HepG2 (cell line): ENCODE measurements around the gene LANCL2. TPM values are rescaled to one million over a fixed set of nuclear protein-coding genes. Genes with fewer than 3 reads are reported as not detected.
A peak's percentile ranks its signal among the peaks of the same experiment; 100 is the strongest.

Experiments used
- AHR ChIP-seq: IDR thresholded peaks from 2 replicates; pipeline ENCODE4 v1.6.1; 2018; ENCODE audit warnings: missing genetic modification reagents, missing compliant biosample characterization
- CBFB ChIP-seq: sonication (generic); formaldehyde crosslinking; IDR thresholded peaks from 2 replicates; pipeline ENCODE4 v1.4.0; 2020; ENCODE audit warnings: missing genetic modification reagents
- DNMT3B ChIP-seq: conservative IDR thresholded peaks from 2 replicates; pipeline ENCODE4 v1.6.1; 2016; ENCODE audit warnings: missing biosample characterization, control low read depth
- ELF3 ChIP-seq: IDR thresholded peaks from 2 replicates; pipeline ENCODE4 v1.6.1; 2016; ENCODE audit warnings: missing genetic modification reagents, missing compliant biosample characterization
- NR2F1 ChIP-seq, 2 experiments: fragments of 450-650 bp in 1 of 2; formaldehyde crosslinking in 1 of 2; IDR thresholded peaks; 2 replicates each; pipeline versions ENCODE4 v1.5.0 to v1.6.1; 2016 to 2020; ENCODE audit warnings: mild to moderate bottlenecking in 1 of 2, missing compliant biosample characterization in 1 of 2, missing genetic modification reagents in 1 of 2, moderate library complexity in 1 of 2
- POLR2AphosphoS2 ChIP-seq: IDR thresholded peaks from 2 replicates; pipeline ENCODE4 v1.6.1; 2011; ENCODE audit warnings: low read depth, low read length, improper control_type of control experiment
- SPEN ChIP-seq: sonication (generic); formaldehyde crosslinking; IDR thresholded peaks from 2 replicates; pipeline ENCODE4 v1.5.1; 2020; ENCODE audit warnings: low read depth, mild to moderate bottlenecking, missing genetic modification reagents
- TBX2 ChIP-seq: sonication (generic); formaldehyde crosslinking; IDR thresholded peaks from 2 replicates; pipeline ENCODE4 v1.5.0; 2020; ENCODE audit warnings: missing genetic modification reagents, mild to moderate bottlenecking, borderline replicate concordance
- ZBTB20 ChIP-seq: sonication (generic); formaldehyde crosslinking; IDR thresholded peaks from 2 replicates; pipeline ENCODE4 v1.8.1; 2023; ENCODE audit warnings: missing genetic modification reagents, low read depth, mild to moderate bottlenecking, borderline replicate concordance
- ZNF124 ChIP-seq: sonication (generic); formaldehyde crosslinking; IDR thresholded peaks from 2 replicates; pipeline ENCODE4 v1.4.0; 2020; ENCODE audit warnings: missing genetic modification reagents
- ZNF3 ChIP-seq: IDR thresholded peaks from 2 replicates; pipeline ENCODE4 v1.7.0; 2017; ENCODE audit warnings: inconsistent platforms
- ZNF451 ChIP-seq: sonication (generic); formaldehyde crosslinking; IDR thresholded peaks from 2 replicates; pipeline ENCODE4 v1.5.0; 2020; ENCODE audit warnings: mild to moderate bottlenecking, missing genetic modification reagents
- ZNF510 ChIP-seq: sonication (generic); formaldehyde crosslinking; IDR thresholded peaks from 2 replicates; pipeline ENCODE4 v1.4.0; 2020; ENCODE audit warnings: low read depth, mild to moderate bottlenecking, missing genetic modification reagents
- ZNF557 ChIP-seq: sonication (generic); formaldehyde crosslinking; IDR thresholded peaks from 2 replicates; pipeline ENCODE4 v1.4.0; 2020; ENCODE audit warnings: missing genetic modification reagents
- ZNF598 ChIP-seq: sonication (generic); formaldehyde crosslinking; IDR thresholded peaks from 2 replicates; pipeline ENCODE4 v1.5.1; 2020; ENCODE audit warnings: mild to moderate bottlenecking, missing genetic modification reagents, borderline replicate concordance
- ZNF615 ChIP-seq: sonication (generic); formaldehyde crosslinking; IDR thresholded peaks from 2 replicates; pipeline ENCODE4 v1.5.0; 2020; ENCODE audit warnings: mild to moderate bottlenecking, missing genetic modification reagents, borderline replicate concordance
- ZNF790 ChIP-seq: sonication (generic); formaldehyde crosslinking; IDR thresholded peaks from 2 replicates; pipeline ENCODE4 v1.8.0; 2022; ENCODE audit warnings: missing genetic modification reagents, mild to moderate bottlenecking, borderline replicate concordance
- polyA plus RNA-seq, 8 experiments: library from polyadenylated mRNA; depleted of rRNA in 3 of 8; stranded (reverse) in 7 of 8; unstranded in 1 of 8; fragments of >200 nt; fragmentation: Illumina TruSeq in 4 of 8; extraction: Trizol in 4 of 8; gene quantifications; 2 replicates each; pipeline versions ENCODE4 v1.2.1 to v1.2.3, GENCODE V29; 2011 to 2016; ENCODE audit warnings: low read depth in 4 of 8, missing spikeins in 1 of 8, mixed read lengths in 1 of 8; ENCODE audit not compliant: insufficient read depth in 1 of 8
- total RNA-seq, 5 experiments: library from RNA; depleted of rRNA; stranded (reverse); fragments of >200 nt; fragmentation: Illumina TruSeq; extraction: Trizol; gene quantifications; 2 replicates each; pipeline ENCODE4 v1.2.3, GENCODE V29; 2016; ENCODE audit warnings: low read depth in 1 of 5
- TF ChIP-seq, protein P1 (sequence below): sonication (generic); formaldehyde crosslinking; conservative IDR thresholded peaks from 2 replicates; pipeline ENCODE4 v1.4.0; 2020; ENCODE audit warnings: missing genetic modification reagents
- TF ChIP-seq, protein P2 (sequence below): sonication (generic); formaldehyde crosslinking; IDR thresholded peaks from 2 replicates; pipeline ENCODE4 v1.8.0; 2022; ENCODE audit warnings: mild to moderate bottlenecking, missing genetic modification reagents; ENCODE audit not compliant: insufficient replicate concordance
- TF ChIP-seq, protein P3 (sequence below): sonication (generic); formaldehyde crosslinking; IDR thresholded peaks from 2 replicates; pipeline ENCODE4 v1.9.0; 2021; ENCODE audit warnings: missing genetic modification reagents, borderline replicate concordance

The LANCL2 gene
- total and polyA plus RNA-seq, 2 of the 13 experiments (the other 11 are each of a cell fraction or from before 2014, with no cell fraction given): 10.0 to 13.8 TPM

DNA sequence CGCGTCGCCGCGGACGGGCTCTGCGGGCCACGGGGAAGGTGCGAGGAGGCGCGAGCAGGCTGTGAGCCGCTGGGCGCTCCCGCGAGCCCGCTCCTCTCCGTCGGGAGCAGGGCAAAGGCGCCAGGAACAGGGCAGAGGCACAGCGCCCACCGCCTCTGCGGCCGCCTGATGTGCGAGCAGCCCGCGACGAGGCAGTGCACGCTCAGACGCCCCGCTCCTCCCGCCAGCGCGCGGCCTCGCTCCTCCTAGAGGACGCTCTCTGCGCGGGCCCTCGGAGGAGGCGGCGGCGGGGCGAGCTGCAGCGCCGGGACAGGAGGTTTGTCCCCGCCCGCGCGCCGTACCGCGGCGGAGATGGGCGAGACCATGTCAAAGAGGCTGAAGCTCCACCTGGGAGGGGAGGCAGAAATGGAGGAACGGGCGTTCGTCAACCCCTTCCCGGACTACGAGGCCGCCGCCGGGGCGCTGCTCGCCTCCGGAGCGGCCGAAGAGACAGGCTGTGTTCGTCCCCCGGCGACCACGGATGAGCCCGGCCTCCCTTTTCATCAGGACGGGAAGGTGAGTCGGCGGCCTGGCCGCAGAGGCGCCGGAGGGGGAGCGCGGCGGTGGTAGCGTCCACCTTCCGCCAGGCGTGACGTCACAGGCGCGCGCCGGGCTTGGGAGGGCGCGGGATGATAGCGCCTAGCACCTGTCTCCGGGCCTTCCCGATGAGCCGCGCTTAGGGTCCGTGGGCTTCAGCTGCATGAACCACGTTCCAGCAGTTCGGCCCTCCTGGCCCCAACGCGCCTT, 731 bp downstream of the LANCL2 start (continued):
- peak in 1 of 2 experiments; percentile 3; a peak in 1 of 4 replicates for TF ChIP-seq NR2F1 (CRISPR knock-in tag; IDR thresholded peaks at IDR 0.05)
- peak; percentile 93 for TF ChIP-seq SPEN (CRISPR knock-in tag)
- TF ChIP-seq, protein P1, sequence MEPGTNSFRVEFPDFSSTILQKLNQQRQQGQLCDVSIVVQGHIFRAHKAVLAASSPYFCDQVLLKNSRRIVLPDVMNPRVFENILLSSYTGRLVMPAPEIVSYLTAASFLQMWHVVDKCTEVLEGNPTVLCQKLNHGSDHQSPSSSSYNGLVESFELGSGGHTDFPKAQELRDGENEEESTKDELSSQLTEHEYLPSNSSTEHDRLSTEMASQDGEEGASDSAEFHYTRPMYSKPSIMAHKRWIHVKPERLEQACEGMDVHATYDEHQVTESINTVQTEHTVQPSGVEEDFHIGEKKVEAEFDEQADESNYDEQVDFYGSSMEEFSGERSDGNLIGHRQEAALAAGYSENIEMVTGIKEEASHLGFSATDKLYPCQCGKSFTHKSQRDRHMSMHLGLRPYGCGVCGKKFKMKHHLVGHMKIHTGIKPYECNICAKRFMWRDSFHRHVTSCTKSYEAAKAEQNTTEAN (CRISPR knock-in tag): peak; percentile 44; the same call in 1 of the 2 replicates
- TF ChIP-seq ELF3: peak; percentile 17; the same call in 1 of the 2 replicates
- TF ChIP-seq CBFB (CRISPR knock-in tag): peak; percentile 35; the same call in 1 of the 2 replicates
- peak; percentile 96 for TF ChIP-seq TBX2
- 0 out of 2 replicates have a peak, but pooled peaks have one; percentile 33 for TF ChIP-seq AHR (CRISPR knock-in tag)
- peak; percentile 54; the same call in 1 of the 2 replicates for TF ChIP-seq ZNF510 (CRISPR knock-in tag)
- TF ChIP-seq ZNF557 (CRISPR knock-in tag): no peak
- no peak for TF ChIP-seq ZNF598 (CRISPR knock-in tag)
- TF ChIP-seq ZNF615 (CRISPR knock-in tag): no peak
- TF ChIP-seq DNMT3B (CRISPR knock-in tag): no peak
- TF ChIP-seq ZNF3 (CRISPR knock-in tag): no peak
- TF ChIP-seq, protein P2, sequence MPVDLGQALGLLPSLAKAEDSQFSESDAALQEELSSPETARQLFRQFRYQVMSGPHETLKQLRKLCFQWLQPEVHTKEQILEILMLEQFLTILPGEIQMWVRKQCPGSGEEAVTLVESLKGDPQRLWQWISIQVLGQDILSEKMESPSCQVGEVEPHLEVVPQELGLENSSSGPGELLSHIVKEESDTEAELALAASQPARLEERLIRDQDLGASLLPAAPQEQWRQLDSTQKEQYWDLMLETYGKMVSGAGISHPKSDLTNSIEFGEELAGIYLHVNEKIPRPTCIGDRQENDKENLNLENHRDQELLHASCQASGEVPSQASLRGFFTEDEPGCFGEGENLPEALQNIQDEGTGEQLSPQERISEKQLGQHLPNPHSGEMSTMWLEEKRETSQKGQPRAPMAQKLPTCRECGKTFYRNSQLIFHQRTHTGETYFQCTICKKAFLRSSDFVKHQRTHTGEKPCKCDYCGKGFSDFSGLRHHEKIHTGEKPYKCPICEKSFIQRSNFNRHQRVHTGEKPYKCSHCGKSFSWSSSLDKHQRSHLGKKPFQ (CRISPR knock-in tag): peak; percentile 90
- no peak for TF ChIP-seq POLR2AphosphoS2
- TF ChIP-seq ZBTB20: 0 out of 2 replicates have a peak, but pooled peaks have one; percentile 70
- peak; percentile 72; the same call in 1 of the 2 replicates for TF ChIP-seq ZNF451
- TF ChIP-seq ZNF124 (CRISPR knock-in tag): no peak; the same call in 1 of the 2 replicates
- TF ChIP-seq ZNF790 (CRISPR knock-in tag): peak; percentile 87; the same call in 1 of the 2 replicates
- TF ChIP-seq, protein P3, sequence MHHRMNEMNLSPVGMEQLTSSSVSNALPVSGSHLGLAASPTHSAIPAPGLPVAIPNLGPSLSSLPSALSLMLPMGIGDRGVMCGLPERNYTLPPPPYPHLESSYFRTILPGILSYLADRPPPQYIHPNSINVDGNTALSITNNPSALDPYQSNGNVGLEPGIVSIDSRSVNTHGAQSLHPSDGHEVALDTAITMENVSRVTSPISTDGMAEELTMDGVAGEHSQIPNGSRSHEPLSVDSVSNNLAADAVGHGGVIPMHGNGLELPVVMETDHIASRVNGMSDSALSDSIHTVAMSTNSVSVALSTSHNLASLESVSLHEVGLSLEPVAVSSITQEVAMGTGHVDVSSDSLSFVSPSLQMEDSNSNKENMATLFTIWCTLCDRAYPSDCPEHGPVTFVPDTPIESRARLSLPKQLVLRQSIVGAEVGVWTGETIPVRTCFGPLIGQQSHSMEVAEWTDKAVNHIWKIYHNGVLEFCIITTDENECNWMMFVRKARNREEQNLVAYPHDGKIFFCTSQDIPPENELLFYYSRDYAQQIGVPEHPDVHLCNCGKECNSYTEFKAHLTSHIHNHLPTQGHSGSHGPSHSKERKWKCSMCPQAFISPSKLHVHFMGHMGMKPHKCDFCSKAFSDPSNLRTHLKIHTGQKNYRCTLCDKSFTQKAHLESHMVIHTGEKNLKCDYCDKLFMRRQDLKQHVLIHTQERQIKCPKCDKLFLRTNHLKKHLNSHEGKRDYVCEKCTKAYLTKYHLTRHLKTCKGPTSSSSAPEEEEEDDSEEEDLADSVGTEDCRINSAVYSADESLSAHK (CRISPR knock-in tag): no peak; the same call in 1 of the 2 replicates
